Measurements from ENCODE around the gene TRIP6. TPM values are rescaled to one million over a fixed set of nuclear protein-coding genes. Genes with fewer than 3 reads are reported as not detected.
A peak's percentile ranks its signal among the peaks of the same experiment; 100 is the strongest.
"Not testable (repeated sequence)": the region's sequence is repeated elsewhere in the genome, so short reads cannot be mapped to it uniquely, and the experiment has no call there.

The TRIP6 gene
- total RNA-seq, 2 donors from 2014 or later: 34.4 to 39.2 TPM

DNA sequence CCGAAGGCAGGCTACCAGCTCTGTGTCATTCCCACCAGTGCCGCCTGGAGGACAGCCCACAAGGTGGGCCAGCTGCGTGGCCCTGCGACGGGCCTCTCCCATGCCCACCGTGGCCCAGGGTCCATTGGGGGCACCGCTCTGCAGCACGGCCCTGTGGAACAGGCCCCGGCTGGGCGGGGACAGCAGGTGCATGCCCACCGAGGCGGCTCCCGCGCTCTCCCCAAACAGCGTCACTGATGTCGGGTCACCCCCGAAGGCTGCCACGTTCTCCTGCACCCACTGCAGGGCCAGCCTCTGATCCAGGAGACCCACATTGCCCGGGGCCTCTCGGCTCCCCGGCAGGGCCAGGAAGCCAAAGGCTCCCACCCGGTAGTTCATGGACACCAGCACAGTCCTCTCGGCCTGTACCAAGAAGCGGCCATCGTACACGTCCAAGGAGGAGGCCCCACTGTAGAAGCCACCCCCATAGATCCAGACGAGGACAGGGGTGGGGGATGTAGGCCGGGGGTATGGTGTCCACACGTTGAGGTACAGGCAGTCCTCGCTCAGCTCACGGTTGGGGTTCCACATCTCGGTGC, 26.2 kb downstream of the TRIP6 start:
- Mint-ChIP-seq H3K36me3 (peaks cover 0 to 6% of the 10 kb centered on the region in 2 donors), H3K9me3 (no peaks in the 10 kb centered on the region), H3K27ac (no peak overlapping the region)
- no peak for ATAC-seq
- DNase-seq (ENCODE audit: low spot score in 2 of 2): no peak

- H3K9me3 Mint-ChIP-seq: no peaks in the 10 kb centered on the region
- peaks cover 0 to 6% of the 10 kb centered on the region in 2 donors for H3K36me3 Mint-ChIP-seq
- no peak for ATAC-seq
- no peak for DNase-seq (ENCODE audit: low spot score in 2 of 2)
- no peak overlapping the region for H3K27ac Mint-ChIP-seq
Observed at GRCh38 chr7:100893910-100894721, 26.9 kb downstream of the TRIP6 start.

DNA sequence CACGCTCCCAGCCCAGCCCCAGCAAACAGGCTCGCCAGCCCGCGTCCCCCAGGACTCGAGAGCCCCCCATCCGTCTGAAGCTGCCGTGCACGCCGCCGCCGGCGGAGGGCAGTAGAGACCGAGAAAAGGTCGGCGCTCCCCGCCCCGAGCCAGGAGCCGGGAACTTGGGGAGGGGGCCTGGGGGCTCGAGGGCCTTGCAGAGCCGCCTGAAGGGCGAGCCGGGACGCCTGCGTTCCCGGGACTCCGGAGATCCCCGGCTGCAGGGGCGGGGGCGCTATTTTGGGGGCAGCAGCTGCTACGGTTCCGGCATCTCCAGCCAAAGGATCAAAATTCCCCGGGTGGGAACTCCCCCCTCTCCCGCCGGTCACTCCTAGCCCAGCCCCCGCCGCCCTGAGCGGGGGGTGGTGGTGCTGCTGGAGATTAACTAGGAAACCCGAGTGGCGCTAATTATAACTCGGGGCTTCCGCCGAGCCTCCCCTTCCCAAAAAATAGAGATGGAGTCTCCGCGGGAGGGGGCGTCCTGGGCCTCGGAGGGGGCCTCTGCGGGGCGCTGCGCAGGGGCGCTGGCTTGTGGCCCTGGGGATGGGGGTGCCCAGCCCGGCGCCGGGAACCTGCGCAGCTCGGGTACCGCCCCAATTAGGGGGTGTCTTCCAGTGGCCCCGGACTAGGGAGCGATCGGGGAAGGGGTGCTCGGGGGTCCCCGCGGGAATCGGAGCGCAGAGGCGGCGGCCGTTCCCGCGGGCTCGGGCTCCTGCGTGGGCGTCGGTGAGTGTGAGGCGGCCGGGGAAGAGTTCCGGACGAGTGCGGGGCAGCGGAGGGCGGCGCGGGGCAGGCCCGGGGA, 27.9 kb downstream of the TRIP6 start:
- DNase-seq (ENCODE audit: low spot score in 2 of 2) (peak in 1 of 2 donors; percentile 78), ATAC-seq (peak in 1 of 2 donors; percentile 23)
- no peak overlapping the region for H3K27ac Mint-ChIP-seq
- H3K36me3 Mint-ChIP-seq: peaks cover 0 to 6% of the 10 kb centered on the region in 2 donors
- H3K9me3 Mint-ChIP-seq: no peaks in the 10 kb centered on the region

GRCh38 chr7:100895701-100895955, 28.4 kb downstream of the TRIP6 start, which contains the start of gene ACHE:
ACHE (minus strand) TSS chr7:100895888; CDS start chr7:100894232, 1,656 bp downstream.
- Mint-ChIP-seq H3K9me3 (no peaks in the 10 kb centered on the region), H3K27ac (no peak within 1 kb of the TSS), H3K36me3 (peaks cover 0 to 6% of the 10 kb centered on the region in 2 donors)
- DNase-seq (ENCODE audit: low spot score in 2 of 2) (no peak), ATAC-seq (peak in 1 of 2 donors; percentile 26)

DNA sequence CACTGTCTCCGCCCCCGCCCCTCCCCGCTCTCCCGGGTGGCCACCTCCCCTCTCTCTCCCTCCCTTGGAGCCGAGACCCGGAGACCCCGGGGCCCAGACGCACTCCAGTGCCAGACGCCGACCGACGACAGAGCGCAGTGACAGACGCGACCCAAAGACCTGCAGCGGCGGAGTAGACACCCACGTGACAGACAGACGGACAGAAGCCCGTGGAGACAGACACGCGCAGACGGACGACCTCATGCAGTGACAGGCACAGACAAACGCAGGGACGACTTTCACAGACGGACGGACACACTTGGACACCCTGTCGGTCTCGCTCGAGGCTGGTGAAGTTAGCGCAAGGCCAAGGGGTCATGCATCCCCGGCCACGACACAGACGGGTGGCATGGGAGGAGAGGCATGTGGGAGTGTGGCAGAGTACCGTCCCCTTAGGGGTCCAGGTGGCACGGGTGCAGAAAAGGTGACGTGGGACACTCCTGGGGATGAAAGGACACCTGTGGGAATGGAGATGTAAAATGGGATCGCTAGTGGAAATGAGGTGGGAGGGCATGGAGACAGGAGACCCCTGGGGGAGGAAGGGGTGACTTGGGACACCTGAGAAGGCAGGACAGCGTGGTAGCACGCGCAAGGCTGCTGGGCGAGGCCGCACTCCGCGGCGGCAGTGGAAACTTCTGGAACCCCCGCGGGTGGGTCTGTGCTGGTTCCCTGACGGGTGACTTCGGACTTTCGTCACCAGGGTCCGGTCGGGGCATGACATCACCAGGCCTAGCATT, 29.0 kb downstream of the TRIP6 start:
- Mint-ChIP-seq H3K27ac (no peak overlapping the region), H3K9me3 (no peaks in the 10 kb centered on the region), H3K36me3 (peaks cover 0 to 6% of the 10 kb centered on the region in 2 donors)
- ATAC-seq (peak in 1 of 2 donors; percentile 11), DNase-seq (ENCODE audit: low spot score in 2 of 2) (no peak)

DNA sequence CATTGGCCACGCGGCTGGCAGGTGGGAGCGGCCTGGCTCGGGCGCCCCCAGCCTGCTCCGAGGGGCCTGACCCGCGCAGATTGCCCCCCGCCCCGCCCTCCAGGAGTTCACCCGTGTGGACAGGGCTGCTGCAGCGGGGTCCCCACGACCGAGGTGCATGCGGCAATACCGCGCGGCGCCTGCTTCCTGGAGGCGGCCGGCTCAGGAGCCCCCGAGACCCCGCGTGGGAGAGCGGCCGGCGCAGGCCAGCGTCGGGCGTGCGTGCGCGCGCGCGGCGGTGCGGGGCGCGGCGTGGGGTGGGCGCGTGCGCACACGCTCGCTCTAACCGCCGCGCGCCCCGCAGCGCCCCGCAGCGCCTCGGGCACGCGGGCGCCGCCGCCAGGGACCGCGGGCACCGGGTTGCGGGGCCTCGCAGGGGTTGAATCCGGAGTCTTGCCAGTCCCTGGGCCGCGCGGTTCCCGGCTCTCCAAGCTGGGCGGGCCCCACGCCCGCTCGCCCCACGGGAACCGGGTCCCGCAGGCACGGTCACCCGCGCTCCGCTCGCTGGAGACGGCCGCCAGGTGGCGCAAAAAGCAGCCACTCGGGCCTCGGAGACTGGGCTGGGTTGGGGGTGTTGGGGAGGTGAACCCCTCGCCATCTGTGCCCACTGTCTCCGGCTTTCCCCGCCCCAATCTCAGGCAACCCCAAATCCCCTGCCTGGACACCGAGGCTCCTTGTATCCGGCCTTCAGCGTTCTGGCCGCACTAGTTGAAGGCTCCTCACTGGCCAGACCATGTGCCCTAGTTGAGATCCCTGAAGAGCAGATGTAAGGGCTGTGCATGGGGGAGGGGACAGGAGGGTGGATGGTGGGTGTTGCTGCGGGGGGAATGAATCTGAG, 29.8 kb downstream of the TRIP6 start:
- Mint-ChIP-seq H3K27ac (no peak overlapping the region), H3K9me3 (no peaks in the 10 kb centered on the region), H3K36me3 (peaks cover 0 to 6% of the 10 kb centered on the region in 2 donors)
- DNase-seq (ENCODE audit: low spot score in 2 of 2) (peak in 1 of 2 donors; percentile 76), ATAC-seq (peak; percentile 60)

GRCh38 chr7:100897772-100898454, 30.7 kb downstream of the TRIP6 start:
- DNase-seq (ENCODE audit: low spot score in 2 of 2): no peak
- Mint-ChIP-seq H3K27ac (no peak overlapping the region), H3K36me3 (peaks cover 0 to 6% of the 10 kb centered on the region in 2 donors), H3K9me3 (no peaks in the 10 kb centered on the region)
- no peak for ATAC-seq

- no peak overlapping the region for H3K27ac Mint-ChIP-seq
- DNase-seq (ENCODE audit: low spot score in 2 of 2): no peak
- no peak for ATAC-seq
- no peaks in the 10 kb centered on the region for H3K9me3 Mint-ChIP-seq
- peaks cover 0 to 6% of the 10 kb centered on the region in 2 donors for H3K36me3 Mint-ChIP-seq
Observed at GRCh38 chr7:100899432-100899831, 32.2 kb downstream of the TRIP6 start.

GRCh38 chr7:100900978-100901377, 33.8 kb downstream of the TRIP6 start:
- DNase-seq (ENCODE audit: low spot score in 2 of 2): no peak
- Mint-ChIP-seq H3K9me3 (no peaks in the 10 kb centered on the region), H3K27ac (no peak overlapping the region), H3K36me3 (peaks cover 0 to 4% of the 10 kb centered on the region in 2 donors)
- no peak for ATAC-seq

- ATAC-seq (no peak), DNase-seq (ENCODE audit: low spot score in 2 of 2) (no peak)
- Mint-ChIP-seq H3K36me3 (no peaks in the 10 kb centered on the region), H3K9me3 (no peaks in the 10 kb centered on the region), H3K27ac (no peak overlapping the region)
Observed at GRCh38 chr7:100901921-100902332, 34.7 kb downstream of the TRIP6 start.

- DNase-seq (ENCODE audit: low spot score in 2 of 2) (no peak), ATAC-seq (no peak)
- H3K27ac Mint-ChIP-seq: no peak overlapping the region
- no peaks in the 10 kb centered on the region for H3K9me3 Mint-ChIP-seq
- no peaks in the 10 kb centered on the region for H3K36me3 Mint-ChIP-seq
Observed at GRCh38 chr7:100902638-100903037, 35.5 kb downstream of the TRIP6 start.

- no peak for DNase-seq (ENCODE audit: low spot score in 2 of 2)
- ATAC-seq: no peak
- no peaks in the 10 kb centered on the region for H3K9me3 Mint-ChIP-seq
- no peak overlapping the region for H3K27ac Mint-ChIP-seq
- no peaks in the 10 kb centered on the region for H3K36me3 Mint-ChIP-seq
Observed at GRCh38 chr7:100908512-100908911, 41.3 kb downstream of the TRIP6 start.

DNA sequence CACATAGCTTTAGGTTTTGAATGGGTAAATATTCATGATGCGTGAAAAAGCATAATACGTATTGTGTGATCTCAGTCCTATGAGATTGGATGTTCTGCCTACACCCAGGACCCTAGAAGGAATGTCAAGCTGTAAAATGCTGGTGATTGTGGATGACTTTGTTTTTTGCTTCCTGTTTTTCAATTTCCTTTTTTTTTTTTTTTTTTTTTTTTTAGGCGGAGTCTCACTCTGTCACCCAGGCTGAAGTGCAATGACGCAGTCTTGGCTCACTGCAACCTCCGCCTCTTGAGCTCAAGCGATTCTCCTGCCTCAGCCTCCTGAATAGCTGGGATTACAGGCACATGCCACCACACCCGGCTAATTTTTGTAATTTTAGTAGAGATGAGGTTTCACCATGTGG, 43.3 kb downstream of the TRIP6 start:
- not testable (repeated sequence) for H3K36me3 Mint-ChIP-seq; H3K9me3 Mint-ChIP-seq; ATAC-seq; DNase-seq (ENCODE audit: low spot score in 2 of 2); H3K27ac Mint-ChIP-seq

- H3K9me3 Mint-ChIP-seq: no peaks in the 10 kb centered on the region
- DNase-seq (ENCODE audit: low spot score in 2 of 2): no peak
- H3K27ac Mint-ChIP-seq: no peak overlapping the region
- ATAC-seq: no peak
- H3K36me3 Mint-ChIP-seq: no peaks in the 10 kb centered on the region
Observed at GRCh38 chr7:100911484-100911883, 44.3 kb downstream of the TRIP6 start.

DNA sequence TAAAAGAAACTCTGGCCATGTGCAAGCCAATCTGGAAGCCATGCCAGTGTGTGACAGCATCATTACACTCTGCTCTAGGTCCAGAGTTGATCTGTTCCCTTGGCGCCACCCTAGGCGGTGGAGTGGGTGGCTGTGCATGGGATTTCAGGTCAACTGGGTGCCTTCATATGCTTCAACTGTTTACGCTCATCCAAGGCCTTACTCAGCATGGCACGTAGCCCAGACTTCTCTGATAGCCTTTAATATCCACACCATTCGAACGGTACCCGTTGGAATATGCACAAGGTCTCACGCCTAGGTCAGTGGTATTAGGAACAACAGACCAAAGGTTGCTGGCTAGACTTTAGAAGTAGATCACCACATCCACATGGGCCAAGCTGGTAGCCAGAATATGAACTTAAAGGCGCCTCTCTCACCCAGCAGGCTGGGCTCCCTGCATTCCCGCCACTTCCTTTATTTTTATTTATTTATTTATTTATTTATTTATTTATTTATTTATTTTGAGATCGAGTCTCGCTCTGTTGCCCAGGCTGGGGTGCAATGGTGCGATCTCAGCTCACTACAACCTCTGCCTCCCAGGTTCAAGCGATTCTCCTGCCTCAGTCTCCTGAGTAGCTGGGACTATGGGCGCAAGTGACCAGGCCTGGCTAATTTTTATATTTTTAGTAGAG, 47.2 kb downstream of the TRIP6 start:
- H3K9me3 Mint-ChIP-seq: no peaks in the 10 kb centered on the region
- peak overlapping the region in 1 of 2 donors; percentile 26 for H3K27ac Mint-ChIP-seq
- H3K36me3 Mint-ChIP-seq: no peaks in the 10 kb centered on the region
- no peak for DNase-seq (ENCODE audit: low spot score in 2 of 2)
- no peak for ATAC-seq

Measured in activated naive CD4-positive, alpha-beta T cell treated with anti-CD3 and anti-CD28 coated beads, Interleukin-2, amount 50 U/mL, for 72 hours (primary cell).